GM23338 (cell line): ENCODE measurements around the gene ZNF787. TPM values are rescaled to one million over a fixed set of nuclear protein-coding genes. Genes with fewer than 3 reads are reported as not detected.

Source experiments
- ATAC-seq: fragments of 200-7000 bp; cut with Tn5 transposase; 3 replicates; pipeline ENCODE4 v1.9.1; 2020
- DNase-seq: peaks from one replicate; pipeline ENCODE4 v3.0.0-alpha.2; 2015; ENCODE audit warnings: low spot score
- H2AFZ ChIP-seq: fragments of 200-600 bp; sonication (generic); 2 replicates; pipeline ENCODE4 v1.8.0; 2016; ENCODE audit warnings: antibody characterized with exemption, mild to moderate bottlenecking, moderate library complexity
- H3F3A ChIP-seq: fragments of 200-600 bp; sonication (generic); replicated peaks from 2 replicates; pipeline ENCODE4 v1.8.0; 2017; ENCODE audit warnings: antibody characterized with exemption, mixed run types, low read depth
- H3K27ac ChIP-seq: fragments of 200-600 bp; sonication (generic); 2 replicates; pipeline ENCODE4 v1.6.1; 2016; ENCODE audit warnings: low read depth
- H3K27me3 ChIP-seq: fragments of 200-600 bp; sonication (generic); 2 replicates; pipeline ENCODE4 v1.8.0; 2016; ENCODE audit warnings: mild to moderate bottlenecking, mixed run types, moderate library complexity; ENCODE audit not compliant: insufficient read depth
- H3K36me3 ChIP-seq: fragments of 200-600 bp; sonication (generic); 2 replicates; pipeline ENCODE4 v1.8.0; 2016; ENCODE audit warnings: mild to moderate bottlenecking; ENCODE audit not compliant: insufficient read depth
- H3K4me1 ChIP-seq: fragments of 200-600 bp; sonication (generic); 2 replicates; pipeline ENCODE4 v1.8.0; 2016; ENCODE audit warnings: mild to moderate bottlenecking, moderate library complexity; ENCODE audit not compliant: insufficient read depth
- H3K4me2 ChIP-seq: fragments of 200-600 bp; sonication (generic); 2 replicates; pipeline ENCODE4 v1.7.1; 2017; ENCODE audit warnings: mixed run types
- H3K4me3 ChIP-seq: fragments of 200-600 bp; sonication (generic); 2 replicates; pipeline ENCODE4 v1.6.1; 2016; ENCODE audit warnings: mixed run types
- H3K79me2 ChIP-seq: fragments of 200-600 bp; sonication (generic); replicated peaks from 2 replicates; pipeline ENCODE4 v1.8.0; 2017; ENCODE audit warnings: mild to moderate bottlenecking; ENCODE audit not compliant: insufficient read depth
- H3K9me2 ChIP-seq: fragments of 200-600 bp; sonication (generic); 2 replicates; pipeline ENCODE4 v1.8.0; 2017; ENCODE audit not compliant: insufficient read depth
- H4K20me1 ChIP-seq: fragments of 200-600 bp; sonication (generic); replicated peaks from 2 replicates; pipeline ENCODE4 v1.8.0; 2017; ENCODE audit warnings: mild to moderate bottlenecking; ENCODE audit not compliant: insufficient read depth
- H3K27ac Mint-ChIP-seq: 2 replicates; pipeline ENCODE4 v1.8.0; 2020; ENCODE audit warnings: inconsistent platforms, mild to moderate bottlenecking, moderate library complexity, mixed read lengths
- H3K27me3 Mint-ChIP-seq: 3 replicates; pipeline ENCODE4 v1.8.0; 2022; ENCODE audit warnings: low read depth, mild to moderate bottlenecking, moderate library complexity, mixed read lengths, inconsistent platforms; ENCODE audit not compliant: insufficient read depth, poor library complexity
- H3K36me3 Mint-ChIP-seq: 3 replicates; pipeline ENCODE4 v1.8.0; 2021; ENCODE audit warnings: low read depth, mild to moderate bottlenecking, inconsistent platforms, moderate library complexity, mixed read lengths
- H3K4me1 Mint-ChIP-seq: 3 replicates; pipeline ENCODE4 v1.8.0; 2020; ENCODE audit warnings: mild to moderate bottlenecking, inconsistent platforms, mixed read lengths
- H3K4me3 Mint-ChIP-seq: 3 replicates; pipeline ENCODE4 v1.8.0; 2021; ENCODE audit warnings: moderate library complexity, mild to moderate bottlenecking, inconsistent platforms, mixed read lengths
- H3K9me3 Mint-ChIP-seq: 3 replicates; pipeline ENCODE4 v1.8.0; 2020; ENCODE audit warnings: moderate library complexity, mild to moderate bottlenecking, inconsistent platforms, mixed read lengths
- EZH2 ChIP-seq: fragments of 200-600 bp; sonication (generic); IDR thresholded peaks from one replicate; pipeline ENCODE4 v1.8.0; 2017; ENCODE audit warnings: antibody characterized with exemption, mild to moderate bottlenecking, low read depth; ENCODE audit not compliant: unreplicated experiment
- EZH2phosphoT487 ChIP-seq: fragments of 200-600 bp; sonication (generic); IDR thresholded peaks from one replicate; pipeline ENCODE4 v1.8.1; 2018; ENCODE audit warnings: antibody characterized with exemption; ENCODE audit not compliant: unreplicated experiment
- JUNB ChIP-seq: IDR thresholded peaks from one replicate; pipeline ENCODE4 v1.6.1; 2016; ENCODE audit warnings: antibody characterized with exemption; ENCODE audit not compliant: unreplicated experiment
- NANOG ChIP-seq: IDR thresholded peaks from 2 replicates; pipeline ENCODE4 v1.6.1; 2016; ENCODE audit warnings: antibody characterized with exemption, borderline replicate concordance
- POLR2AphosphoS5 ChIP-seq: IDR thresholded peaks from 2 replicates; pipeline ENCODE4 v1.6.1; 2016; ENCODE audit warnings: antibody characterized with exemption, low read depth
- REST ChIP-seq: IDR thresholded peaks from one replicate; pipeline ENCODE4 v1.6.1; 2018; ENCODE audit warnings: antibody characterized with exemption; ENCODE audit not compliant: unreplicated experiment
- ZNF114 ChIP-seq: fragments of 250-450 bp; sonication (Bioruptor Pico); IDR thresholded peaks from 2 replicates; pipeline ENCODE4 v1.5.0; 2020; ENCODE audit warnings: mild to moderate bottlenecking, moderate library complexity
- ZNF331 ChIP-seq: fragments of 250-450 bp; sonication (Bioruptor Pico); IDR thresholded peaks from 2 replicates; pipeline ENCODE4 v1.5.0; 2020; ENCODE audit warnings: low read depth, mild to moderate bottlenecking, moderate library complexity
- ZNF462 ChIP-seq: fragments of 250-450 bp; sonication (Bioruptor Pico); IDR thresholded peaks from 2 replicates; pipeline ENCODE4 v1.5.0; 2020; ENCODE audit warnings: mild to moderate bottlenecking, moderate library complexity
- polyA plus RNA-seq: library from polyadenylated mRNA; unstranded; fragments of >200 nt; fragmentation: Nextera tagmentation; extraction: Ambion mirVana; gene quantifications from 2 replicates; pipeline ENCODE4 v1.2.1, GENCODE V29; 2016
- total RNA-seq: library from RNA; depleted of rRNA; stranded (reverse); fragments of >200 nt; shearing (Covaris generic); gene quantifications from 2 replicates; pipeline ENCODE4 v1.2.3, GENCODE V29; 2014
- TF ChIP-seq, protein P1 (sequence below), 2 experiments: fragments of 200-600 bp in 1 of 2; sonication (generic) in 1 of 2; conservative IDR thresholded peaks; 2 replicates each; pipeline versions ENCODE4 v1.5.1 to v1.6.1; 2016 to 2017; ENCODE audit warnings: antibody characterized with exemption in 2 of 2, low read depth in 2 of 2, mild to moderate bottlenecking in 2 of 2, moderate library complexity in 1 of 2

Gene ZNF787
- total and polyA plus RNA-seq, 2 experiments from 2014 or later: 12.5 to 44.6 TPM

GRCh38 chr19:56159009-56159559, 38.0 kb upstream of the ZNF787 start:
- no peak overlapping the region for H2AFZ ChIP-seq
- H3K27ac Mint-ChIP-seq: no peak overlapping the region
- H3K27me3 ChIP-seq: no peaks in the 10 kb centered on the region
- no peaks in the 10 kb centered on the region for H3K4me1 ChIP-seq
- no peaks in the 10 kb centered on the region for H3F3A ChIP-seq
- H3K79me2 ChIP-seq: no peaks in the 10 kb centered on the region
- no peak overlapping the region for H3K4me3 Mint-ChIP-seq
- H3K36me3 Mint-ChIP-seq: peaks cover 25% of the 10 kb centered on the region
- no peak for ATAC-seq
- H3K27ac ChIP-seq: no peak overlapping the region
- H3K9me2 ChIP-seq: no peaks in the 10 kb centered on the region
- 0 out of 2 replicates have a peak, but pooled peaks cover 6% of the 10 kb centered on the region for H4K20me1 ChIP-seq
- no peak for DNase-seq
- H3K4me3 ChIP-seq: no peak overlapping the region
- TF ChIP-seq ZNF462: no peak
- no peak for TF ChIP-seq REST
- no peak for TF ChIP-seq ZNF114 (CRISPR knock-in tag)
- TF ChIP-seq POLR2AphosphoS5: no peak
- TF ChIP-seq, protein P1, sequence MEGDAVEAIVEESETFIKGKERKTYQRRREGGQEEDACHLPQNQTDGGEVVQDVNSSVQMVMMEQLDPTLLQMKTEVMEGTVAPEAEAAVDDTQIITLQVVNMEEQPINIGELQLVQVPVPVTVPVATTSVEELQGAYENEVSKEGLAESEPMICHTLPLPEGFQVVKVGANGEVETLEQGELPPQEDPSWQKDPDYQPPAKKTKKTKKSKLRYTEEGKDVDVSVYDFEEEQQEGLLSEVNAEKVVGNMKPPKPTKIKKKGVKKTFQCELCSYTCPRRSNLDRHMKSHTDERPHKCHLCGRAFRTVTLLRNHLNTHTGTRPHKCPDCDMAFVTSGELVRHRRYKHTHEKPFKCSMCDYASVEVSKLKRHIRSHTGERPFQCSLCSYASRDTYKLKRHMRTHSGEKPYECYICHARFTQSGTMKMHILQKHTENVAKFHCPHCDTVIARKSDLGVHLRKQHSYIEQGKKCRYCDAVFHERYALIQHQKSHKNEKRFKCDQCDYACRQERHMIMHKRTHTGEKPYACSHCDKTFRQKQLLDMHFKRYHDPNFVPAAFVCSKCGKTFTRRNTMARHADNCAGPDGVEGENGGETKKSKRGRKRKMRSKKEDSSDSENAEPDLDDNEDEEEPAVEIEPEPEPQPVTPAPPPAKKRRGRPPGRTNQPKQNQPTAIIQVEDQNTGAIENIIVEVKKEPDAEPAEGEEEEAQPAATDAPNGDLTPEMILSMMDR (conservative IDR thresholded peaks at IDR 0.05; ENCODE audit: low read depth in 2 of 2): no peak
- TF ChIP-seq EZH2phosphoT487: no peak
- no peak for TF ChIP-seq NANOG
- no peak for TF ChIP-seq EZH2
- no peak for TF ChIP-seq JUNB
- no peak for TF ChIP-seq ZNF331
- H3K36me3 ChIP-seq: no peaks in the 10 kb centered on the region
- no peak overlapping the region for H3K4me2 ChIP-seq
- no peaks in the 10 kb centered on the region; the same call in 2 of the 3 replicates for H3K9me3 Mint-ChIP-seq
- no peaks in the 10 kb centered on the region; the same call in 2 of the 3 replicates for H3K4me1 Mint-ChIP-seq
- H3K27me3 Mint-ChIP-seq: peaks cover 1% of the 10 kb centered on the region
